WTC11 (cell line): ENCODE results near the gene TMEM89. TPM values are rescaled to one million over a fixed set of nuclear protein-coding genes. Genes with fewer than 3 reads are reported as not detected.

Experiments
- ATAC-seq: fragments of 200-7000 bp; cut with Tn5 transposase; 2 replicates; pipeline ENCODE4 v1.10.0; 2021; ENCODE audit warnings: mild to moderate bottlenecking, moderate library complexity
- CTCF ChIA-PET: fragments of 300-600 bp; sonication (Branson Sonifier 250); formaldehyde crosslinking; loops from one replicate; lab custom pipeline; 2021; ENCODE audit warnings: antibody characterized with exemption; lab: Charles Lee
- POLR2A ChIA-PET: fragments of 350-600 bp; sonication (Branson Sonifier 250); formaldehyde crosslinking; loops from one replicate; lab custom pipeline; 2021; ENCODE audit warnings: antibody characterized with exemption; lab: Charles Lee
- DNase-seq: peaks from one replicate; pipeline ENCODE4 v3.0.0; 2021; ENCODE audit warnings: low spot score
- H3K27ac Mint-ChIP-seq: 2 replicates; pipeline ENCODE4 v1.8.0; 2021; ENCODE audit warnings: mixed read lengths
- H3K27me3 Mint-ChIP-seq: 2 replicates; pipeline ENCODE4 v1.8.0; 2021; ENCODE audit warnings: low read depth, mild to moderate bottlenecking, moderate library complexity, mixed read lengths
- H3K36me3 Mint-ChIP-seq: 2 replicates; pipeline ENCODE4 v1.8.0; 2021; ENCODE audit warnings: mixed read lengths
- H3K4me1 Mint-ChIP-seq: 2 replicates; pipeline ENCODE4 v1.8.0; 2022; ENCODE audit warnings: mixed read lengths
- H3K4me3 Mint-ChIP-seq: 2 replicates; pipeline ENCODE4 v1.8.0; 2021; ENCODE audit warnings: mild to moderate bottlenecking, moderate library complexity, mixed read lengths
- H3K9me3 Mint-ChIP-seq: 2 replicates; pipeline ENCODE4 v1.8.0; 2021; ENCODE audit warnings: mixed read lengths
- ATF1 ChIP-seq: sonication (generic); formaldehyde crosslinking; IDR thresholded peaks from 2 replicates; pipeline ENCODE4 v1.8.1; 2023; ENCODE audit warnings: mild to moderate bottlenecking, moderate library complexity, missing genetic modification reagents
- CREM ChIP-seq: sonication (generic); formaldehyde crosslinking; IDR thresholded peaks from 2 replicates; pipeline ENCODE4 v1.8.1; 2022; ENCODE audit warnings: mild to moderate bottlenecking, missing genetic modification reagents, moderate library complexity
- FOXP1 ChIP-seq: sonication (generic); formaldehyde crosslinking; IDR thresholded peaks from 2 replicates; pipeline ENCODE4 v1.8.0; 2022; ENCODE audit warnings: missing genetic modification reagents, mild to moderate bottlenecking, moderate library complexity, borderline replicate concordance
- GRHL2 ChIP-seq: fragments of 250-450 bp; sonication (Bioruptor Pico); IDR thresholded peaks from 2 replicates; pipeline ENCODE4 v1.8.0; 2022; ENCODE audit warnings: mild to moderate bottlenecking, moderate library complexity; ENCODE audit not compliant: insufficient replicate concordance, severe bottlenecking
- IRF2 ChIP-seq: sonication (generic); formaldehyde crosslinking; IDR thresholded peaks from 2 replicates; pipeline ENCODE4 v1.8.0; 2022; ENCODE audit warnings: low read depth, missing genetic modification reagents, borderline replicate concordance
- MXD4 ChIP-seq: fragments of 250-450 bp; sonication (Bioruptor Pico); IDR thresholded peaks from 2 replicates; pipeline ENCODE4 v1.8.0; 2021; ENCODE audit warnings: mild to moderate bottlenecking, moderate library complexity, borderline replicate concordance
- MYBL2 ChIP-seq: sonication (generic); formaldehyde crosslinking; IDR thresholded peaks from 2 replicates; pipeline ENCODE4 v1.8.1; 2023; ENCODE audit warnings: mild to moderate bottlenecking, moderate library complexity, missing genetic modification reagents
- NR3C1 ChIP-seq: sonication (generic); formaldehyde crosslinking; conservative IDR thresholded peaks from 2 replicates; pipeline ENCODE4 v1.8.1; 2023; ENCODE audit warnings: low read depth, mild to moderate bottlenecking, missing genetic modification reagents
- OVOL2 ChIP-seq: fragments of 250-450 bp; sonication (Bioruptor Pico); IDR thresholded peaks from 2 replicates; pipeline ENCODE4 v1.9.0; 2021; ENCODE audit warnings: mild to moderate bottlenecking, borderline replicate concordance
- SMAD3 ChIP-seq: sonication (generic); formaldehyde crosslinking; IDR thresholded peaks from 2 replicates; pipeline ENCODE4 v1.8.0; 2022; ENCODE audit warnings: missing genetic modification reagents, mild to moderate bottlenecking, borderline replicate concordance
- SMAD4 ChIP-seq: sonication (generic); formaldehyde crosslinking; IDR thresholded peaks from 2 replicates; pipeline ENCODE4 v1.8.0; 2022; ENCODE audit warnings: mild to moderate bottlenecking, missing genetic modification reagents
- SP1 ChIP-seq: sonication (generic); formaldehyde crosslinking; conservative IDR thresholded peaks from 2 replicates; pipeline ENCODE4 v1.8.1; 2022; ENCODE audit warnings: missing genetic modification reagents
- TP53 ChIP-seq: sonication (generic); formaldehyde crosslinking; IDR thresholded peaks from 2 replicates; pipeline ENCODE4 v1.8.1; 2023; ENCODE audit warnings: mild to moderate bottlenecking, missing genetic modification reagents
- ZNF121 ChIP-seq: sonication (generic); formaldehyde crosslinking; IDR thresholded peaks from 2 replicates; pipeline ENCODE4 v1.8.0; 2023; ENCODE audit warnings: missing genetic modification reagents
- total RNA-seq: library from RNA; stranded (reverse); gene quantifications from 3 replicates; pipeline ENCODE4 v1.2.3, GENCODE V29; 2021
- TF ChIP-seq, protein P1 (sequence below): sonication (generic); formaldehyde crosslinking; conservative IDR thresholded peaks from 2 replicates; pipeline ENCODE4 v1.8.1; 2023; ENCODE audit warnings: mild to moderate bottlenecking, low read depth, missing genetic modification reagents, moderate library complexity
- TF ChIP-seq, protein P2 (sequence below): fragments of 250-450 bp; sonication (Bioruptor Pico); conservative IDR thresholded peaks from 2 replicates; pipeline ENCODE4 v1.9.0; 2021; ENCODE audit warnings: mild to moderate bottlenecking
- TF ChIP-seq, protein P3 (sequence below): sonication (generic); formaldehyde crosslinking; IDR thresholded peaks from 2 replicates; pipeline ENCODE4 v1.8.1; 2022; ENCODE audit warnings: mild to moderate bottlenecking, moderate library complexity, missing genetic modification reagents
- TF ChIP-seq, protein P4 (sequence below): sonication (generic); formaldehyde crosslinking; IDR thresholded peaks from 2 replicates; pipeline ENCODE4 v1.8.0; 2022; ENCODE audit warnings: mild to moderate bottlenecking, missing genetic modification reagents
- TF ChIP-seq, protein P5 (sequence below): sonication (generic); formaldehyde crosslinking; IDR thresholded peaks from 2 replicates; pipeline ENCODE4 v1.8.0; 2022; ENCODE audit warnings: mild to moderate bottlenecking, missing genetic modification reagents
- TF ChIP-seq, protein P6 (sequence below): sonication (generic); formaldehyde crosslinking; IDR thresholded peaks from 2 replicates; pipeline ENCODE4 v1.8.1; 2022; ENCODE audit warnings: mild to moderate bottlenecking, missing genetic modification reagents, moderate library complexity, borderline replicate concordance

The TMEM89 gene
- total RNA-seq, 1 experiment from 2014 or later = 0.66 TPM

DNA sequence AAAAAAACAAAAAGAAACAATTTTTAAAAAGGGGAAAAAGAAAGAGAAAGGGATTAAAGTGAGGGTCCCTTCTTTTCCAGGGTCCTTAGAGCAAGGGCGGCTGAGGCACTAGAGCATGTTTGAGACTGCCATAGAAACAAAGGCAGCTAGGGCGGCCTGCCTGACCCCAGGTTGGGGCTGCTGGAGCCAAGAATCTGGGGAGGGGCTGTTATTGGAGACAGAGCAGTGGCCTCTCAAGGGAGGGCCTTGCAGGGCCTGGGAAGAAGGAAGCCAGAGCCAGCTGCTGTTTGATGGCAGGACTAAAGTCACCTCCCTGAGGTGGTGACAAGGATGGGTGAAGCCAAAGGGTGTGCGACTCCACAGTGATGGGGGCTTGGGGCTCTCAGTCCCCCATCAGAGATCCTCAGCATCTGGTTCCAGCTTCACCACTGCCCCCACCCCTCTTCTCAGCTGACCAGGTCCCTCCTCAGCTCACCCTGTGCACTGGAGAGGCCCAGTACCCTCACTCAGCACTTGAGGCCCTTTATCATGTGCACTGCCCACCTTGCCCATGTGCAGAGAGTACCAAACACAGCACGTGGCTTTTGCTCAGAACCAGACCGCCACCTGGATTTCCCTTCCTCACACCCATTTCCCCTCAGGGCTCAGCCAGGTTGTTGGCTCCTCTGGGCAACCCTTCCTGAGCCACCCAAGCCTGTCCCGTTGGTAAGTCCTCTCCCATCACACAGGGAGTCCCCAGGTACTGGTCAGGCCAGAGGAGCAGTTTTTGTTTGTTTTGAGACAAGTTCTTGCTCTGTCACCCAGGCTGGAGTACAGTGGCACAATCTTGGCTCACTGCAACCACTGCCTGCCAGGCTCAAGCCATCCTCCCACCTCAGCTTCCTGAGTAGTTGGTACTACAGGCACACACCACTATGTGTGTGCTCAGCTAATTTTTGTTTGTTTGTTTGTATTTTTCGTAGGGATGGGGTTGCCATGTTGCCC lies 1.7 kb downstream of the TMEM89 start (continued):
- TF ChIP-seq ZNF121 (CRISPR knock-in tag) = no peak
- TF ChIP-seq FOXP1 (CRISPR knock-in tag) = no peak
- no peak for TF ChIP-seq SMAD4 (CRISPR knock-in tag)
- no peak for TF ChIP-seq OVOL2 (CRISPR knock-in tag)
- TF ChIP-seq SP1 (CRISPR knock-in tag) = no peak
- TF ChIP-seq ATF1 = no peak
- TF ChIP-seq, protein P1, sequence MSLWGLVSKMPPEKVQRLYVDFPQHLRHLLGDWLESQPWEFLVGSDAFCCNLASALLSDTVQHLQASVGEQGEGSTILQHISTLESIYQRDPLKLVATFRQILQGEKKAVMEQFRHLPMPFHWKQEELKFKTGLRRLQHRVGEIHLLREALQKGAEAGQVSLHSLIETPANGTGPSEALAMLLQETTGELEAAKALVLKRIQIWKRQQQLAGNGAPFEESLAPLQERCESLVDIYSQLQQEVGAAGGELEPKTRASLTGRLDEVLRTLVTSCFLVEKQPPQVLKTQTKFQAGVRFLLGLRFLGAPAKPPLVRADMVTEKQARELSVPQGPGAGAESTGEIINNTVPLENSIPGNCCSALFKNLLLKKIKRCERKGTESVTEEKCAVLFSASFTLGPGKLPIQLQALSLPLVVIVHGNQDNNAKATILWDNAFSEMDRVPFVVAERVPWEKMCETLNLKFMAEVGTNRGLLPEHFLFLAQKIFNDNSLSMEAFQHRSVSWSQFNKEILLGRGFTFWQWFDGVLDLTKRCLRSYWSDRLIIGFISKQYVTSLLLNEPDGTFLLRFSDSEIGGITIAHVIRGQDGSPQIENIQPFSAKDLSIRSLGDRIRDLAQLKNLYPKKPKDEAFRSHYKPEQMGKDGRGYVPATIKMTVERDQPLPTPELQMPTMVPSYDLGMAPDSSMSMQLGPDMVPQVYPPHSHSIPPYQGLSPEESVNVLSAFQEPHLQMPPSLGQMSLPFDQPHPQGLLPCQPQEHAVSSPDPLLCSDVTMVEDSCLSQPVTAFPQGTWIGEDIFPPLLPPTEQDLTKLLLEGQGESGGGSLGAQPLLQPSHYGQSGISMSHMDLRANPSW (CRISPR knock-in tag) = no peak

DNA sequence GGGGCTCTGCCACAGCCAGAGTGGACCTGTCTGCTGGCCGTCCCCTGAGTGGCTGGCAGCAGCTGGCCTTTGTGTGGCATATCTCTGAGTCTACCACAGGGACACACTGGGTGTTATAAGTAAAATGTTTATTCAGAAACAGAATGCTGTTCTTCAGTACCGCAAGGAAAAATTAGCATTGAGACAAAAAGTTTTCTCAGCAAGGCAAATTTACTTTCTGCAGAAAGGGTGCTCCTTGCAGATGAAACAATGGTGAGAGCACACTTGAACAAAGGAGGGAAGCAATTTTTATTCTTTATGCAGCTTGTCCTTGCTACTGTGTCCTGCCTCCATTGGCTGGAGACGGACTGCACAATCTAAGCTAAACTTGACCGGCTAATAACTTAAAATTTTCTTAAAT lies 4.0 kb downstream of the TMEM89 start:
- Mint-ChIP-seq H3K27me3 (peaks cover 7% of the 10 kb centered on the region), H3K4me3 (no peak overlapping the region), H3K36me3 (peaks cover 25% of the 10 kb centered on the region), H3K4me1 (no peaks in the 10 kb centered on the region), H3K9me3 (peaks cover 17% of the 10 kb centered on the region), H3K27ac (no peak overlapping the region)
- no peak for DNase-seq
- ATAC-seq = no peak
- CTCF ChIA-PET = no interaction called here
- POLR2A ChIA-PET = no interaction called here
- TF ChIP-seq MXD4 (CRISPR knock-in tag) = no peak
- TF ChIP-seq NR3C1 (CRISPR knock-in tag) = no peak
- TF ChIP-seq, protein P2, sequence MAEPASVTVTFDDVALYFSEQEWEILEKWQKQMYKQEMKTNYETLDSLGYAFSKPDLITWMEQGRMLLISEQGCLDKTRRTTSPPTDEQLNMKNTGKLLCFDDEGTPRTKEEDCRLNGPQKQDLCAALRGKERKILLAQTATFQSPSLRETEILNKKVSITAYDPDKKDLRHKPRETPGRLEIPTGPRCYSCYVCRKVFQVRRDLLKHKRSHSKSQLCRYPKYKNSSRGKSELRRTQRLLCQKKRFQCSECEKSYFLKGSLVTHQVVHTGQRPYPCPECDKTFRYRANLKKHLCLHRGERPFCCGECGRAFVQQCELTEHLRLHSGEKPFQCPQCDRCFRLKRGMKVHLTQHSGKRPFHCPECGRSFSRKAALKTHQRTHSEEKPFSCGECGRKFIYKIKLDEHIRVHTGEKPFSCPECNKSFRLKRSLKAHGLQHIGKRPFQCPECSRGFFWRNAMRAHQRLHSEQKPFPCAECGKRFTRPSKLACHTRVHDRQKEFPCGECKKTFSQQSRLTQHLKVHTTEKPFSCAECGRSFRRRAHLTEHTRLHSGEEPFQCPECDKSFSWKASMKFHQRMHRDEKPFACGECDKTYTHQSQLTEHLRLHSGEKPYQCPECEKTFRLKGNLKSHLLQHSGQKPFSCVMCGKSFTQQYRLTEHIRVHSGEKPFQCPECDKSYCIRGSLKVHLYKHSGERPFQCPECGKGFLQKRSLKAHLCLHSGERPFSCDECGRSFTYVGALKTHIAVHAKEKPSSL = no peak
- no peak for TF ChIP-seq GRHL2
- TF ChIP-seq, protein P3, sequence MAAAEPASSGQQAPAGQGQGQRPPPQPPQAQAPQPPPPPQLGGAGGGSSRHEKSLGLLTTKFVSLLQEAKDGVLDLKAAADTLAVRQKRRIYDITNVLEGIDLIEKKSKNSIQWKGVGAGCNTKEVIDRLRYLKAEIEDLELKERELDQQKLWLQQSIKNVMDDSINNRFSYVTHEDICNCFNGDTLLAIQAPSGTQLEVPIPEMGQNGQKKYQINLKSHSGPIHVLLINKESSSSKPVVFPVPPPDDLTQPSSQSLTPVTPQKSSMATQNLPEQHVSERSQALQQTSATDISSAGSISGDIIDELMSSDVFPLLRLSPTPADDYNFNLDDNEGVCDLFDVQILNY = no peak
- no peak for TF ChIP-seq TP53 (CRISPR knock-in tag)
- TF ChIP-seq SMAD3 (CRISPR knock-in tag) = no peak
- no peak for TF ChIP-seq CREM
- TF ChIP-seq, protein P4, sequence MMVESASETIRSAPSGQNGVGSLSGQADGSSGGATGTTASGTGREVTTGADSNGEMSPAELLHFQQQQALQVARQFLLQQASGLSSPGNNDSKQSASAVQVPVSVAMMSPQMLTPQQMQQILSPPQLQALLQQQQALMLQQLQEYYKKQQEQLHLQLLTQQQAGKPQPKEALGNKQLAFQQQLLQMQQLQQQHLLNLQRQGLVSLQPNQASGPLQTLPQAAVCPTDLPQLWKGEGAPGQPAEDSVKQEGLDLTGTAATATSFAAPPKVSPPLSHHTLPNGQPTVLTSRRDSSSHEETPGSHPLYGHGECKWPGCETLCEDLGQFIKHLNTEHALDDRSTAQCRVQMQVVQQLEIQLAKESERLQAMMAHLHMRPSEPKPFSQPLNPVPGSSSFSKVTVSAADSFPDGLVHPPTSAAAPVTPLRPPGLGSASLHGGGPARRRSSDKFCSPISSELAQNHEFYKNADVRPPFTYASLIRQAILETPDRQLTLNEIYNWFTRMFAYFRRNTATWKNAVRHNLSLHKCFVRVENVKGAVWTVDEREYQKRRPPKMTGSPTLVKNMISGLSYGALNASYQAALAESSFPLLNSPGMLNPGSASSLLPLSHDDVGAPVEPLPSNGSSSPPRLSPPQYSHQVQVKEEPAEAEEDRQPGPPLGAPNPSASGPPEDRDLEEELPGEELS (CRISPR knock-in tag) = no peak
- TF ChIP-seq MYBL2 (CRISPR knock-in tag) = no peak
- TF ChIP-seq, protein P5, sequence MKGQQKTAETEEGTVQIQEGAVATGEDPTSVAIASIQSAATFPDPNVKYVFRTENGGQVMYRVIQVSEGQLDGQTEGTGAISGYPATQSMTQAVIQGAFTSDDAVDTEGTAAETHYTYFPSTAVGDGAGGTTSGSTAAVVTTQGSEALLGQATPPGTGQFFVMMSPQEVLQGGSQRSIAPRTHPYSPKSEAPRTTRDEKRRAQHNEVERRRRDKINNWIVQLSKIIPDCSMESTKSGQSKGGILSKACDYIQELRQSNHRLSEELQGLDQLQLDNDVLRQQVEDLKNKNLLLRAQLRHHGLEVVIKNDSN (CRISPR knock-in tag) = no peak
- TF ChIP-seq IRF2 (CRISPR knock-in tag) = no peak
- TF ChIP-seq, protein P6, sequence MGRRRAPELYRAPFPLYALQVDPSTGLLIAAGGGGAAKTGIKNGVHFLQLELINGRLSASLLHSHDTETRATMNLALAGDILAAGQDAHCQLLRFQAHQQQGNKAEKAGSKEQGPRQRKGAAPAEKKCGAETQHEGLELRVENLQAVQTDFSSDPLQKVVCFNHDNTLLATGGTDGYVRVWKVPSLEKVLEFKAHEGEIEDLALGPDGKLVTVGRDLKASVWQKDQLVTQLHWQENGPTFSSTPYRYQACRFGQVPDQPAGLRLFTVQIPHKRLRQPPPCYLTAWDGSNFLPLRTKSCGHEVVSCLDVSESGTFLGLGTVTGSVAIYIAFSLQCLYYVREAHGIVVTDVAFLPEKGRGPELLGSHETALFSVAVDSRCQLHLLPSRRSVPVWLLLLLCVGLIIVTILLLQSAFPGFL (CRISPR knock-in tag) = no peak
